ENCODE measurements around the gene ALKBH5. TPM values are rescaled to one million over a fixed set of nuclear protein-coding genes. Genes with fewer than 3 reads are reported as not detected.

ALKBH5 gene
- total RNA-seq, 1 experiment from 2014 or later = 119 TPM

DNA sequence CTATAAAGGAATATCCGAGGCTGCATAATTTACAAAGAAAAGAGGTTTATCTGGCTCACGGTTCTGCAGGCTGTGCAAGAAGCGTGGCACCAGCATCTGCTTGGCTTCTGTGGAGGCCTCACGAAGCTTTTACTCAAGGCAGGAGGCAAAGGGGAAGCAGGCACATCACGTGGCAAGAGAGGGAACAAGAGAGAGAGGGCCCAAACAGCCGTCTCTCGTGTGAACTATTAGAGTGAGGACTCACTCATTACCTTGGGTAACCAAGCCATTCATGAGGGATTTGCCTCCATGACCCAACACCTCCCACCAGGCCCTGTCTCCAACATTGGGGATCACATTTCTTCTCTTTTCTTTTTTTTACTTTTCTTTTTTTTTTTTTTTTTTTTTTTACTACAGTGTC is 7.5 kb upstream of the ALKBH5 start:
- H3K36me3 ChIP-seq (ENCODE audit: insufficient read depth, low read length, poor library complexity, severe bottlenecking) = no peaks in the 10 kb centered on the region
- TF ChIP-seq EZH2 (IDR thresholded peaks at IDR 0.05; ENCODE audit: borderline replicate concordance, low read depth, low read length, poor library complexity, severe bottlenecking) = no peak
- TF ChIP-seq, protein P1, sequence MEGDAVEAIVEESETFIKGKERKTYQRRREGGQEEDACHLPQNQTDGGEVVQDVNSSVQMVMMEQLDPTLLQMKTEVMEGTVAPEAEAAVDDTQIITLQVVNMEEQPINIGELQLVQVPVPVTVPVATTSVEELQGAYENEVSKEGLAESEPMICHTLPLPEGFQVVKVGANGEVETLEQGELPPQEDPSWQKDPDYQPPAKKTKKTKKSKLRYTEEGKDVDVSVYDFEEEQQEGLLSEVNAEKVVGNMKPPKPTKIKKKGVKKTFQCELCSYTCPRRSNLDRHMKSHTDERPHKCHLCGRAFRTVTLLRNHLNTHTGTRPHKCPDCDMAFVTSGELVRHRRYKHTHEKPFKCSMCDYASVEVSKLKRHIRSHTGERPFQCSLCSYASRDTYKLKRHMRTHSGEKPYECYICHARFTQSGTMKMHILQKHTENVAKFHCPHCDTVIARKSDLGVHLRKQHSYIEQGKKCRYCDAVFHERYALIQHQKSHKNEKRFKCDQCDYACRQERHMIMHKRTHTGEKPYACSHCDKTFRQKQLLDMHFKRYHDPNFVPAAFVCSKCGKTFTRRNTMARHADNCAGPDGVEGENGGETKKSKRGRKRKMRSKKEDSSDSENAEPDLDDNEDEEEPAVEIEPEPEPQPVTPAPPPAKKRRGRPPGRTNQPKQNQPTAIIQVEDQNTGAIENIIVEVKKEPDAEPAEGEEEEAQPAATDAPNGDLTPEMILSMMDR (conservative IDR thresholded peaks at IDR 0.05; ENCODE audit: low read depth, low read length) = no peak
- no peaks in the 10 kb centered on the region for H3K27me3 ChIP-seq (replicated peaks; ENCODE audit: insufficient read depth, low read depth, low read length, poor library complexity)
- BruUV-seq (replicated peaks) = no TSS peak
- DNase-seq (ENCODE audit: low spot score) = no peak
- no peaks in the 10 kb centered on the region for H3K4me1 ChIP-seq (ENCODE audit: insufficient read depth, low read length, poor library complexity, severe bottlenecking)
- intact Hi-C loops (cut with micrococcal nuclease; ENCODE audit: unreplicated experiment) = no loop called here
- H3K9me3 ChIP-seq (ENCODE audit: low read depth, low read length, poor library complexity, severe bottlenecking) = no peaks in the 10 kb centered on the region
- no peak overlapping the region for H3K4me3 ChIP-seq (ENCODE audit: low read depth, low read length, poor library complexity, severe bottlenecking)
- no peak overlapping the region for H3K27ac ChIP-seq (ENCODE audit: low read depth, low read length, poor library complexity, severe bottlenecking)
- POLR2A ChIA-PET (ENCODE audit: low non-redundant PET) = no interaction called here
- CTCF ChIA-PET = no interaction called here

- Histone ChIP-seq H3K4me3 (ENCODE audit: low read depth, low read length, poor library complexity, severe bottlenecking) (no peak overlapping the region), H3K4me1 (ENCODE audit: insufficient read depth, low read length, poor library complexity, severe bottlenecking) (peaks cover 2% of the 10 kb centered on the region), H3K9me3 (ENCODE audit: low read depth, low read length, poor library complexity, severe bottlenecking) (no peaks in the 10 kb centered on the region), H3K27ac (ENCODE audit: low read depth, low read length, poor library complexity, severe bottlenecking) (no peak overlapping the region), H3K27me3 (replicated peaks; ENCODE audit: insufficient read depth, low read depth, low read length, poor library complexity) (no peaks in the 10 kb centered on the region), H3K36me3 (ENCODE audit: insufficient read depth, low read length, poor library complexity, severe bottlenecking) (no peaks in the 10 kb centered on the region)
- POLR2A ChIA-PET (ENCODE audit: low non-redundant PET) = interaction anchor here (0.5 kb wide), 1 partner anchor 66 kb away, joined by 4 read pairs; no protein-coding TSS in a partner anchor
- CTCF ChIA-PET = no interaction called here
- no peak for DNase-seq (ENCODE audit: low spot score)
- BruUV-seq (replicated peaks) = no TSS peak
- intact Hi-C loops (cut with micrococcal nuclease; ENCODE audit: unreplicated experiment) = no loop called here
- TF ChIP-seq, protein P1 (conservative IDR thresholded peaks at IDR 0.05; ENCODE audit: low read depth, low read length) = no peak
- no peak for TF ChIP-seq EZH2 (IDR thresholded peaks at IDR 0.05; ENCODE audit: borderline replicate concordance, low read depth, low read length, poor library complexity, severe bottlenecking)
Observed at GRCh38 chr17:18177133-18177532, 6.5 kb upstream of the ALKBH5 start.

GRCh38 chr17:18177722-18178121 is 5.9 kb upstream of the ALKBH5 start:
- no peak for DNase-seq (ENCODE audit: low spot score)
- CTCF ChIA-PET = no interaction called here
- Histone ChIP-seq H3K27ac (ENCODE audit: low read depth, low read length, poor library complexity, severe bottlenecking) (no peak overlapping the region), H3K27me3 (replicated peaks; ENCODE audit: insufficient read depth, low read depth, low read length, poor library complexity) (no peaks in the 10 kb centered on the region), H3K4me3 (ENCODE audit: low read depth, low read length, poor library complexity, severe bottlenecking) (no peak overlapping the region), H3K9me3 (ENCODE audit: low read depth, low read length, poor library complexity, severe bottlenecking) (no peaks in the 10 kb centered on the region), H3K4me1 (ENCODE audit: insufficient read depth, low read length, poor library complexity, severe bottlenecking) (peaks cover 7% of the 10 kb centered on the region), H3K36me3 (ENCODE audit: insufficient read depth, low read length, poor library complexity, severe bottlenecking) (no peaks in the 10 kb centered on the region)
- intact Hi-C loops (cut with micrococcal nuclease; ENCODE audit: unreplicated experiment) = no loop called here
- POLR2A ChIA-PET (ENCODE audit: low non-redundant PET) = interaction anchor here (0.5 kb wide), 1 partner anchor 66 kb away, joined by 4 read pairs; no protein-coding TSS in a partner anchor
- TF ChIP-seq, protein P1 (conservative IDR thresholded peaks at IDR 0.05; ENCODE audit: low read depth, low read length) = no peak
- no peak for TF ChIP-seq EZH2 (IDR thresholded peaks at IDR 0.05; ENCODE audit: borderline replicate concordance, low read depth, low read length, poor library complexity, severe bottlenecking)
- no TSS peak for BruUV-seq (replicated peaks)

Measured in A673 (cell line).